K562 (cell line): ENCODE data around the gene NUDT6. TPM values are rescaled to one million over a fixed set of nuclear protein-coding genes. Genes with fewer than 3 reads are reported as not detected.

Experiments
- ATAC-seq: fragments of 200-7000 bp; cut with Tn5 transposase; 3 replicates; pipeline ENCODE4 v1.9.1; 2020; ENCODE audit warnings: moderate library complexity
- BruUV-seq: library from RNA; stranded (reverse); fragments of 400-500 nt; replicated peaks from 2 replicates; lab custom pipeline; 2021; lab: Mats Ljungman, UMichigan
- CTCF ChIA-PET: fragments of 300-600 bp; formaldehyde crosslinking; extraction: SDS; loops from one replicate; lab custom pipeline; 2021; ENCODE audit warnings: low intra/inter-chr PET ratio; lab: Yijun Ruan, JAX
- POLR2A ChIA-PET: fragments of 300-600, 350-650 bp; sonication (Branson Sonifier 250); formaldehyde crosslinking; extraction: SDS; loops from one replicate; lab custom pipeline; 2021; ENCODE audit warnings: antibody characterized with exemption, inconsistent platforms; lab: Yijun Ruan, JAX
- DNase-seq, 4 experiments: peaks; one replicate each; pipeline versions ENCODE4 v3.0.0 to v3.0.0-alpha.2; 2011 to 2018; ENCODE audit warnings: low spot score in 3 of 4, mixed read lengths in 3 of 4; ENCODE audit errors: extremely low read depth in 1 of 4
- FAIRE-seq: peaks from 2 replicates; lab custom pipeline; 2011; peaks lifted over from hg19 to GRCh38; lab: Jason Lieb, UNC
- H2AFZ ChIP-seq: 2 replicates; pipeline ENCODE4 v1.6.0; 2011; ENCODE audit warnings: low read depth, low read length, control low read depth, inconsistent platforms
- H3K27ac ChIP-seq: fragments of 200-600 bp; 3 replicates; pipeline ENCODE4 v1.8.0; 2011; ENCODE audit warnings: low read depth, mild to moderate bottlenecking, control low read depth, inconsistent platforms, low read length, moderate library complexity, mixed read lengths; ENCODE audit errors: extremely low read depth
- H3K27me3 ChIP-seq, 2 experiments: fragments of 300-600 bp in 1 of 2; 2 replicates in 1 of 2; 3 replicates in 1 of 2; pipeline versions ENCODE4 v1.6.0 to v1.8.0; 2011; ENCODE audit warnings: inconsistent platforms in 2 of 2, low read length in 2 of 2, mild to moderate bottlenecking in 1 of 2, mixed read lengths in 1 of 2, moderate library complexity in 1 of 2; ENCODE audit not compliant: control insufficient read depth in 2 of 2, insufficient read depth in 2 of 2
- H3K36me3 ChIP-seq: fragments of 300-600 bp; 3 replicates; pipeline ENCODE4 v1.8.0; 2011; ENCODE audit warnings: mild to moderate bottlenecking, low read length, inconsistent platforms; ENCODE audit not compliant: control insufficient read depth, insufficient read depth
- H3K4me1 ChIP-seq, 2 experiments: fragments of 200-600 bp in 1 of 2; replicated peaks in 1 of 2; 2 replicates in 1 of 2; 3 replicates in 1 of 2; pipeline versions ENCODE4 v1.5.1 to v1.8.0; 2011; ENCODE audit warnings: inconsistent platforms in 2 of 2, low read length in 2 of 2, mild to moderate bottlenecking in 1 of 2, mixed read lengths in 1 of 2, moderate library complexity in 1 of 2; ENCODE audit not compliant: control insufficient read depth in 2 of 2, insufficient read depth in 2 of 2
- H3K4me2 ChIP-seq: 2 replicates; pipeline ENCODE4 v1.6.1; 2011; ENCODE audit warnings: low read length, control low read depth, inconsistent platforms, mixed read lengths; ENCODE audit not compliant: insufficient read depth
- H3K4me3 ChIP-seq: fragments of 200-600 bp; sonication (generic), shearing (Covaris generic); 2 replicates; pipeline ENCODE4 v1.5.1; 2016; ENCODE audit warnings: control low read depth, inconsistent platforms
- H3K79me2 ChIP-seq: fragments of 200-600 bp; 3 replicates; pipeline ENCODE4 v1.8.0; 2011; ENCODE audit warnings: low read length, inconsistent platforms; ENCODE audit not compliant: control insufficient read depth, insufficient read depth
- H3K9ac ChIP-seq, 2 experiments: 2 replicates each; pipeline versions ENCODE4 v1.6.0 to v1.6.1; 2011; ENCODE audit warnings: low read depth in 2 of 2, low read length in 2 of 2, control low read depth in 1 of 2, inconsistent platforms in 1 of 2, mild to moderate bottlenecking in 1 of 2, mixed read lengths in 1 of 2; ENCODE audit not compliant: insufficient read depth in 1 of 2
- H3K9me1 ChIP-seq: one replicate; pipeline ENCODE4 v1.6.0; 2011; ENCODE audit warnings: inconsistent platforms, mild to moderate bottlenecking, low read length, moderate library complexity; ENCODE audit not compliant: control insufficient read depth, insufficient read depth
- H3K9me3 ChIP-seq: replicated peaks from 2 replicates; pipeline ENCODE4 v1.5.1; 2011; ENCODE audit warnings: low read depth, low read length, inconsistent platforms; ENCODE audit not compliant: control insufficient read depth, insufficient read depth
- H4K20me1 ChIP-seq: replicated peaks from 2 replicates; pipeline ENCODE4 v1.6.1; 2011; ENCODE audit warnings: low read length, inconsistent platforms, mixed read lengths; ENCODE audit not compliant: control insufficient read depth, insufficient read depth
- PKNOX1 ChIP-seq: fragments of 450-650 bp; IDR thresholded peaks from 2 replicates; pipeline ENCODE4 v1.6.1; 2016
- ZBTB12 ChIP-seq: fragments of 250-450 bp; sonication (Bioruptor Pico); IDR thresholded peaks from 2 replicates; pipeline ENCODE4 v1.4.0; 2020
- WGBS: fragments of 100-300 bp; shearing (Covaris generic); methylation state at CpG from one replicate; pipeline ENCODE4 v1.1.6; 2016; ENCODE audit warnings: low coverage, mixed read lengths; ENCODE audit not compliant: insufficient coverage; ENCODE audit errors: missing lambda C conversion rate; 5-methylcytosine and 5-hydroxymethylcytosine counted together
- in situ Hi-C: fragments of 300-500 bp; cut with MboI; formaldehyde crosslinking; loops from 4 replicates; pipeline ENCODE4 v1.15.0; 2018; ENCODE audit warnings: inconsistent platforms, mixed read lengths
- intact Hi-C: fragments of 100-400 bp; cut with micrococcal nuclease; formaldehyde crosslinking; loops from 2 replicates; pipeline ENCODE4 v1.14.2; 2022
- polyA plus RNA-seq, 8 experiments: library from polyadenylated mRNA; depleted of rRNA in 4 of 8; stranded (reverse) in 5 of 8; unstranded in 3 of 8; fragments of >200 nt; fragmentation: Nextera tagmentation in 2 of 8; fragmentation: Illumina TruSeq in 1 of 8; extraction: Ambion mirVana in 2 of 8; extraction: Trizol in 1 of 8; gene quantifications; 2 replicates each; pipeline versions ENCODE4 v1.2.1 to v1.2.3, GENCODE V29; 2011 to 2014; ENCODE audit warnings: inconsistent platforms in 1 of 8, missing spikeins in 1 of 8
- total RNA-seq, 7 experiments: library from RNA; depleted of rRNA in 6 of 7; stranded (reverse); fragments of >200 nt in 6 of 7; fragmentation: Illumina TruSeq in 2 of 7; extraction: Trizol in 2 of 7; gene quantifications; 2 replicates each; pipeline versions ENCODE4 v1.2.1 to v1.2.3, GENCODE V29; 2011 to 2021; ENCODE audit warnings: low replicate concordance in 1 of 7

NUDT6 gene
- total and polyA plus RNA-seq, 9 of the 15 experiments (the other 6 are each of a cell fraction or from before 2014, with no cell fraction given) = 9.4 to 18.1 (median 13.4) TPM

DNA sequence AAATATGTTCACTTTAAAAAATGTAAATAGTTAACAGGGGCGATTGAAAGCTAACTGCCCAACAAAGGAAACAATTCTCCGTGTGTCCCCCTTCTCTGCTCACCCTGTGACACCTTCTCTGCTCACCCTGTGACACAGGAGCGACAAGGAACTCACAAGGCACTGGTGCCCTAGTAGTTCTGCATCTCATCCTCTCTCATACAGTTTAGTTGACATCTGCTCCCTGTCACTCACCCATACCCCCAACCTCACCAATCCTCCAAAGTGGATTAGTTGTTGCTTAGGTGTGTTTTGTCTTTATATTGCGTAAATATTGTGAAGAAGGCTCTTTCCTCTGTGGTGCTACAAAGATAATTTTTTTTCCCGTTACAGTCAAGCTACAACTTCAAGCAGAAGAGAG lies 46.4 kb downstream of the NUDT6 start:
- H3K4me2 ChIP-seq = no peak overlapping the region
- 0 out of 2 replicates have a peak, but pooled peaks cover 1% of the 10 kb centered on the region for H3K9me3 ChIP-seq
- no peak for DNase-seq
- 71% methylated on average over 5 of the region's 5 CpGs for WGBS
- no peaks in the 10 kb centered on the region for H4K20me1 ChIP-seq
- H3K4me1 ChIP-seq = no peaks in the 10 kb centered on the region; a peak in 2 of 5 replicates
- H3K4me3 ChIP-seq = no peak overlapping the region
- no peak for TF ChIP-seq ZBTB12
- peak; percentile 54 for TF ChIP-seq PKNOX1
- H3K9me1 ChIP-seq = no peaks in the 10 kb centered on the region
- ChIA-PET CTCF (no interaction called here), POLR2A (interaction anchor here (0.6 to 0.7 kb wide), 2 partner anchors 29 to 432 kb away, joined by 3 to 5 read pairs; no protein-coding TSS in a partner anchor)
- H3K36me3 ChIP-seq = peaks cover 33% of the 10 kb centered on the region
- in situ Hi-C loops = no loop called here
- H3K9ac ChIP-seq = no peak overlapping the region
- intact Hi-C loops = no loop called here
- BruUV-seq = no TSS peak
- H3K79me2 ChIP-seq = peaks cover 11% of the 10 kb centered on the region; the same call in 2 of the 3 replicates
- H3K27ac ChIP-seq = no peak overlapping the region
- ATAC-seq = peak; percentile 54; the same call in 1 of the 3 replicates
- H2AFZ ChIP-seq = no peak overlapping the region
- FAIRE-seq = no peak
- H3K27me3 ChIP-seq = no peaks in the 10 kb centered on the region
